GM21360 (cell line): Measurements from ENCODE around the gene ANKRD30A.
"Not testable (repeated sequence)": the region's sequence is repeated elsewhere in the genome, so short reads cannot be mapped to it uniquely, and the experiment has no call there.

Experiments used
- ATAC-seq: cut with Tn5 transposase; IDR thresholded peaks from one replicate; pipeline ENCODE4 v1.9.1; 2021; ENCODE audit warnings: mild to moderate bottlenecking, moderate library complexity; ENCODE audit not compliant: unreplicated experiment

The ANKRD30A gene

GRCh38 chr10:37263304-37263703 lies 137.9 kb downstream of the ANKRD30A start:
- no peak for ATAC-seq

- ATAC-seq = no peak
Observed at GRCh38 chr10:37268266-37268665, 142.9 kb downstream of the ANKRD30A start.

- no peak for ATAC-seq
Observed at GRCh38 chr10:37269554-37270256, 144.3 kb downstream of the ANKRD30A start.

- no peak for ATAC-seq
Observed at GRCh38 chr10:37275216-37275777, 149.9 kb downstream of the ANKRD30A start.

- ATAC-seq = no peak
Observed at GRCh38 chr10:37285063-37285462, 159.7 kb downstream of the ANKRD30A start.

GRCh38 chr10:37289833-37290464 lies 164.6 kb downstream of the ANKRD30A start:
- no peak for ATAC-seq

GRCh38 chr10:37301271-37301670 lies 175.9 kb downstream of the ANKRD30A start:
- no peak for ATAC-seq

- no peak for ATAC-seq
Observed at GRCh38 chr10:37304036-37304435, 178.6 kb downstream of the ANKRD30A start.

GRCh38 chr10:37314350-37314749 lies 189.0 kb downstream of the ANKRD30A start:
- no peak for ATAC-seq

GRCh38 chr10:37314862-37315261 lies 189.5 kb downstream of the ANKRD30A start:
- no peak for ATAC-seq

- ATAC-seq = no peak
Observed at GRCh38 chr10:37344413-37344812, 219.0 kb downstream of the ANKRD30A start.

- ATAC-seq = no peak
Observed at GRCh38 chr10:37379991-37380390, 254.6 kb downstream of the ANKRD30A start.

GRCh38 chr10:37381271-37381670 lies 255.9 kb downstream of the ANKRD30A start:
- ATAC-seq = no peak

GRCh38 chr10:37384923-37385322 lies 259.5 kb downstream of the ANKRD30A start:
- no peak for ATAC-seq

- no peak for ATAC-seq
Observed at GRCh38 chr10:37390926-37391325, 265.5 kb downstream of the ANKRD30A start.

- not testable (repeated sequence) for ATAC-seq
Observed at GRCh38 chr10:37400774-37401173, 275.4 kb downstream of the ANKRD30A start.

- ATAC-seq = no peak
Observed at GRCh38 chr10:37401225-37401624, 275.8 kb downstream of the ANKRD30A start.

GRCh38 chr10:37403776-37404175 lies 278.4 kb downstream of the ANKRD30A start:
- ATAC-seq = no peak
